ENCODE measurements around the gene TRIP4.

GRCh38 chr15:64386291-64386690 is 1.3 kb upstream of the TRIP4 start:
- TF ChIP-seq, protein P1, sequence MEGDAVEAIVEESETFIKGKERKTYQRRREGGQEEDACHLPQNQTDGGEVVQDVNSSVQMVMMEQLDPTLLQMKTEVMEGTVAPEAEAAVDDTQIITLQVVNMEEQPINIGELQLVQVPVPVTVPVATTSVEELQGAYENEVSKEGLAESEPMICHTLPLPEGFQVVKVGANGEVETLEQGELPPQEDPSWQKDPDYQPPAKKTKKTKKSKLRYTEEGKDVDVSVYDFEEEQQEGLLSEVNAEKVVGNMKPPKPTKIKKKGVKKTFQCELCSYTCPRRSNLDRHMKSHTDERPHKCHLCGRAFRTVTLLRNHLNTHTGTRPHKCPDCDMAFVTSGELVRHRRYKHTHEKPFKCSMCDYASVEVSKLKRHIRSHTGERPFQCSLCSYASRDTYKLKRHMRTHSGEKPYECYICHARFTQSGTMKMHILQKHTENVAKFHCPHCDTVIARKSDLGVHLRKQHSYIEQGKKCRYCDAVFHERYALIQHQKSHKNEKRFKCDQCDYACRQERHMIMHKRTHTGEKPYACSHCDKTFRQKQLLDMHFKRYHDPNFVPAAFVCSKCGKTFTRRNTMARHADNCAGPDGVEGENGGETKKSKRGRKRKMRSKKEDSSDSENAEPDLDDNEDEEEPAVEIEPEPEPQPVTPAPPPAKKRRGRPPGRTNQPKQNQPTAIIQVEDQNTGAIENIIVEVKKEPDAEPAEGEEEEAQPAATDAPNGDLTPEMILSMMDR (IDR thresholded peaks at IDR 0.05): no peak
- no peak for TF ChIP-seq RAD21 (conservative IDR thresholded peaks at IDR 0.05 in 1 of 2, IDR thresholded peaks at IDR 0.05 in 1 of 2)
- TF ChIP-seq HOXA7 (CRISPR knock-in tag; IDR thresholded peaks at IDR 0.05): no peak
- TF ChIP-seq CHD2 (IDR thresholded peaks at IDR 0.05; ENCODE audit: low read length, partially characterized antibody): no peak
- TF ChIP-seq CBX2 (IDR thresholded peaks at IDR 0.05; ENCODE audit: borderline replicate concordance, low read depth): no peak
- no peak for TF ChIP-seq NFE2L2 (conservative IDR thresholded peaks at IDR 0.05; ENCODE audit: low read length)
- TF ChIP-seq, protein P2, sequence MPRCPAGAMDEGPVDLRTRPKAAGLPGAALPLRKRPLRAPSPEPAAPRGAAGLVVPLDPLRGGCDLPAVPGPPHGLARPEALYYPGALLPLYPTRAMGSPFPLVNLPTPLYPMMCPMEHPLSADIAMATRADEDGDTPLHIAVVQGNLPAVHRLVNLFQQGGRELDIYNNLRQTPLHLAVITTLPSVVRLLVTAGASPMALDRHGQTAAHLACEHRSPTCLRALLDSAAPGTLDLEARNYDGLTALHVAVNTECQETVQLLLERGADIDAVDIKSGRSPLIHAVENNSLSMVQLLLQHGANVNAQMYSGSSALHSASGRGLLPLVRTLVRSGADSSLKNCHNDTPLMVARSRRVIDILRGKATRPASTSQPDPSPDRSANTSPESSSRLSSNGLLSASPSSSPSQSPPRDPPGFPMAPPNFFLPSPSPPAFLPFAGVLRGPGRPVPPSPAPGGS (IDR thresholded peaks at IDR 0.05): no peak
- no peak for TF ChIP-seq POLR2A (IDR thresholded peaks at IDR 0.05; ENCODE audit: low read length)
- TF ChIP-seq, protein P3, sequence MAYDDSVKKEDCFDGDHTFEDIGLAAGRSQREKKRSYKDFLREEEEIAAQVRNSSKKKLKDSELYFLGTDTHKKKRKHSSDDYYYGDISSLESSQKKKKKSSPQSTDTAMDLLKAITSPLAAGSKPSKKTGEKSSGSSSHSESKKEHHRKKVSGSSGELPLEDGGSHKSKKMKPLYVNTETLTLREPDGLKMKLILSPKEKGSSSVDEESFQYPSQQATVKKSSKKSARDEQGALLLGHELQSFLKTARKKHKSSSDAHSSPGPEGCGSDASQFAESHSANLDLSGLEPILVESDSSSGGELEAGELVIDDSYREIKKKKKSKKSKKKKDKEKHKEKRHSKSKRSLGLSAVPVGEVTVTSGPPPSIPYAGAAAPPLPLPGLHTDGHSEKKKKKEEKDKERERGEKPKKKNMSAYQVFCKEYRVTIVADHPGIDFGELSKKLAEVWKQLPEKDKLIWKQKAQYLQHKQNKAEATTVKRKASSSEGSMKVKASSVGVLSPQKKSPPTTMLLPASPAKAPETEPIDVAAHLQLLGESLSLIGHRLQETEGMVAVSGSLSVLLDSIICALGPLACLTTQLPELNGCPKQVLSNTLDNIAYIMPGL (CRISPR knock-in tag; IDR thresholded peaks at IDR 0.05; ENCODE audit: borderline replicate concordance): no peak
- no peak for TF ChIP-seq E2F6 (IDR thresholded peaks at IDR 0.05; ENCODE audit: borderline replicate concordance, low read depth)
- no peak for TF ChIP-seq MAFK (IDR thresholded peaks at IDR 0.05; ENCODE audit: partially characterized antibody)
- TF ChIP-seq JUN (IDR thresholded peaks at IDR 0.05): no peak
- TF ChIP-seq NR3C1 (IDR thresholded peaks at IDR 0.05): no peak
